GM23338 (cell line): Measurements from ENCODE around the gene HSF4. TPM values are rescaled to one million over a fixed set of nuclear protein-coding genes. Genes with fewer than 3 reads are reported as not detected.

ENCODE experiments used
- ETS1 ChIP-seq: IDR thresholded peaks from 2 replicates; pipeline ENCODE4 v1.6.1; 2016; ENCODE audit warnings: antibody characterized with exemption
- EZH2 ChIP-seq: fragments of 200-600 bp; sonication (generic); IDR thresholded peaks from one replicate; pipeline ENCODE4 v1.8.0; 2017; ENCODE audit warnings: antibody characterized with exemption, mild to moderate bottlenecking, low read depth; ENCODE audit not compliant: unreplicated experiment
- NANOG ChIP-seq: IDR thresholded peaks from 2 replicates; pipeline ENCODE4 v1.6.1; 2016; ENCODE audit warnings: antibody characterized with exemption, borderline replicate concordance
- STAT1 ChIP-seq: IDR thresholded peaks from one replicate; pipeline ENCODE4 v1.6.1; 2016; ENCODE audit warnings: antibody characterized with exemption; ENCODE audit not compliant: unreplicated experiment
- polyA plus RNA-seq: library from polyadenylated mRNA; unstranded; fragments of >200 nt; fragmentation: Nextera tagmentation; extraction: Ambion mirVana; gene quantifications from 2 replicates; pipeline ENCODE4 v1.2.1, GENCODE V29; 2016
- total RNA-seq: library from RNA; depleted of rRNA; stranded (reverse); fragments of >200 nt; shearing (Covaris generic); gene quantifications from 2 replicates; pipeline ENCODE4 v1.2.3, GENCODE V29; 2014
- TF ChIP-seq, protein P1 (sequence below): fragments of 250-450 bp; sonication (Bioruptor Pico); IDR thresholded peaks from 2 replicates; pipeline ENCODE4 v1.5.0; 2020; ENCODE audit warnings: mild to moderate bottlenecking, moderate library complexity
- TF ChIP-seq, protein P2 (sequence below): IDR thresholded peaks from one replicate; pipeline ENCODE4 v1.6.1; 2018; ENCODE audit warnings: antibody characterized with exemption; ENCODE audit not compliant: unreplicated experiment

The HSF4 gene
- total and polyA plus RNA-seq, 2 experiments from 2014 or later: 0.19 to 1.3 TPM

- TF ChIP-seq, protein P1, sequence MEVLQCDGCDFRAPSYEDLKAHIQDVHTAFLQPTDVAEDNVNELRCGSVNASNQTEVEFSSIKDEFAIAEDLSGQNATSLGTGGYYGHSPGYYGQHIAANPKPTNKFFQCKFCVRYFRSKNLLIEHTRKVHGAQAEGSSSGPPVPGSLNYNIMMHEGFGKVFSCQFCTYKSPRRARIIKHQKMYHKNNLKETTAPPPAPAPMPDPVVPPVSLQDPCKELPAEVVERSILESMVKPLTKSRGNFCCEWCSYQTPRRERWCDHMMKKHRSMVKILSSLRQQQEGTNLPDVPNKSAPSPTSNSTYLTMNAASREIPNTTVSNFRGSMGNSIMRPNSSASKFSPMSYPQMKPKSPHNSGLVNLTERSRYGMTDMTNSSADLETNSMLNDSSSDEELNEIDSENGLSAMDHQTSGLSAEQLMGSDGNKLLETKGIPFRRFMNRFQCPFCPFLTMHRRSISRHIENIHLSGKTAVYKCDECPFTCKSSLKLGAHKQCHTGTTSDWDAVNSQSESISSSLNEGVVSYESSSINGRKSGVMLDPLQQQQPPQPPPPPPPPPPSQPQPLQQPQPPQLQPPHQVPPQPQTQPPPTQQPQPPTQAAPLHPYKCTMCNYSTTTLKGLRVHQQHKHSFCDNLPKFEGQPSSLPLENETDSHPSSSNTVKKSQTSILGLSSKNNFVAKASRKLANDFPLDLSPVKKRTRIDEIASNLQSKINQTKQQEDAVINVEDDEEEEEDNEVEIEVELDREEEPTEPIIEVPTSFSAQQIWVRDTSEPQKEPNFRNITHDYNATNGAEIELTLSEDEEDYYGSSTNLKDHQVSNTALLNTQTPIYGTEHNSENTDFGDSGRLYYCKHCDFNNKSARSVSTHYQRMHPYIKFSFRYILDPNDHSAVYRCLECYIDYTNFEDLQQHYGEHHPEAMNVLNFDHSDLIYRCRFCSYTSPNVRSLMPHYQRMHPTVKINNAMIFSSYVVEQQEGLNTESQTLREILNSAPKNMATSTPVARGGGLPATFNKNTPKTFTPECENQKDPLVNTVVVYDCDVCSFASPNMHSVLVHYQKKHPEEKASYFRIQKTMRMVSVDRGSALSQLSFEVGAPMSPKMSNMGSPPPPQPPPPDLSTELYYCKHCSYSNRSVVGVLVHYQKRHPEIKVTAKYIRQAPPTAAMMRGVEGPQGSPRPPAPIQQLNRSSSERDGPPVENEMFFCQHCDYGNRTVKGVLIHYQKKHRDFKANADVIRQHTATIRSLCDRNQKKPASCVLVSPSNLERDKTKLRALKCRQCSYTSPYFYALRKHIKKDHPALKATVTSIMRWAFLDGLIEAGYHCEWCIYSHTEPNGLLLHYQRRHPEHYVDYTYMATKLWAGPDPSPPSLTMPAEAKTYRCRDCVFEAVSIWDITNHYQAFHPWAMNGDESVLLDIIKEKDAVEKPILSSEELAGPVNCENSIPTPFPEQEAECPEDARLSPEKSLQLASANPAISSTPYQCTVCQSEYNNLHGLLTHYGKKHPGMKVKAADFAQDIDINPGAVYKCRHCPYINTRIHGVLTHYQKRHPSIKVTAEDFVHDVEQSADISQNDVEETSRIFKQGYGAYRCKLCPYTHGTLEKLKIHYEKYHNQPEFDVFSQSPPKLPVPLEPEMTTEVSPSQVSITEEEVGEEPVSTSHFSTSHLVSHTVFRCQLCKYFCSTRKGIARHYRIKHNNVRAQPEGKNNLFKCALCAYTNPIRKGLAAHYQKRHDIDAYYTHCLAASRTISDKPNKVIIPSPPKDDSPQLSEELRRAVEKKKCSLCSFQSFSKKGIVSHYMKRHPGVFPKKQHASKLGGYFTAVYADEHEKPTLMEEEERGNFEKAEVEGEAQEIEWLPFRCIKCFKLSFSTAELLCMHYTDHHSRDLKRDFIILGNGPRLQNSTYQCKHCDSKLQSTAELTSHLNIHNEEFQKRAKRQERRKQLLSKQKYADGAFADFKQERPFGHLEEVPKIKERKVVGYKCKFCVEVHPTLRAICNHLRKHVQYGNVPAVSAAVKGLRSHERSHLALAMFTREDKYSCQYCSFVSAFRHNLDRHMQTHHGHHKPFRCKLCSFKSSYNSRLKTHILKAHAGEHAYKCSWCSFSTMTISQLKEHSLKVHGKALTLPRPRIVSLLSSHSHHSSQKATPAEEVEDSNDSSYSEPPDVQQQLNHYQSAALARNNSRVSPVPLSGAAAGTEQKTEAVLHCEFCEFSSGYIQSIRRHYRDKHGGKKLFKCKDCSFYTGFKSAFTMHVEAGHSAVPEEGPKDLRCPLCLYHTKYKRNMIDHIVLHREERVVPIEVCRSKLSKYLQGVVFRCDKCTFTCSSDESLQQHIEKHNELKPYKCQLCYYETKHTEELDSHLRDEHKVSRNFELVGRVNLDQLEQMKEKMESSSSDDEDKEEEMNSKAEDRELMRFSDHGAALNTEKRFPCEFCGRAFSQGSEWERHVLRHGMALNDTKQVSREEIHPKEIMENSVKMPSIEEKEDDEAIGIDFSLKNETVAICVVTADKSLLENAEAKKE (CRISPR knock-in tag): no peak
- TF ChIP-seq NANOG (no peak), EZH2 (no peak), ETS1 (no peak), STAT1 (no peak)
- TF ChIP-seq, protein P2, sequence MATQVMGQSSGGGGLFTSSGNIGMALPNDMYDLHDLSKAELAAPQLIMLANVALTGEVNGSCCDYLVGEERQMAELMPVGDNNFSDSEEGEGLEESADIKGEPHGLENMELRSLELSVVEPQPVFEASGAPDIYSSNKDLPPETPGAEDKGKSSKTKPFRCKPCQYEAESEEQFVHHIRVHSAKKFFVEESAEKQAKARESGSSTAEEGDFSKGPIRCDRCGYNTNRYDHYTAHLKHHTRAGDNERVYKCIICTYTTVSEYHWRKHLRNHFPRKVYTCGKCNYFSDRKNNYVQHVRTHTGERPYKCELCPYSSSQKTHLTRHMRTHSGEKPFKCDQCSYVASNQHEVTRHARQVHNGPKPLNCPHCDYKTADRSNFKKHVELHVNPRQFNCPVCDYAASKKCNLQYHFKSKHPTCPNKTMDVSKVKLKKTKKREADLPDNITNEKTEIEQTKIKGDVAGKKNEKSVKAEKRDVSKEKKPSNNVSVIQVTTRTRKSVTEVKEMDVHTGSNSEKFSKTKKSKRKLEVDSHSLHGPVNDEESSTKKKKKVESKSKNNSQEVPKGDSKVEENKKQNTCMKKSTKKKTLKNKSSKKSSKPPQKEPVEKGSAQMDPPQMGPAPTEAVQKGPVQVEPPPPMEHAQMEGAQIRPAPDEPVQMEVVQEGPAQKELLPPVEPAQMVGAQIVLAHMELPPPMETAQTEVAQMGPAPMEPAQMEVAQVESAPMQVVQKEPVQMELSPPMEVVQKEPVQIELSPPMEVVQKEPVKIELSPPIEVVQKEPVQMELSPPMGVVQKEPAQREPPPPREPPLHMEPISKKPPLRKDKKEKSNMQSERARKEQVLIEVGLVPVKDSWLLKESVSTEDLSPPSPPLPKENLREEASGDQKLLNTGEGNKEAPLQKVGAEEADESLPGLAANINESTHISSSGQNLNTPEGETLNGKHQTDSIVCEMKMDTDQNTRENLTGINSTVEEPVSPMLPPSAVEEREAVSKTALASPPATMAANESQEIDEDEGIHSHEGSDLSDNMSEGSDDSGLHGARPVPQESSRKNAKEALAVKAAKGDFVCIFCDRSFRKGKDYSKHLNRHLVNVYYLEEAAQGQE: no peak
Measured at GRCh38 chr16:67197704-67198103, 33.2 kb downstream of the HSF4 start (continued).
